ENCODE measurements around the gene TOLLIP.
"Not testable (repeated sequence)": the region's sequence is repeated elsewhere in the genome, so short reads cannot be mapped to it uniquely, and the experiment has no call there.

- not testable (repeated sequence) for TF ChIP-seq POLR2A (IDR thresholded peaks at IDR 0.05)
- TF ChIP-seq, protein P1, sequence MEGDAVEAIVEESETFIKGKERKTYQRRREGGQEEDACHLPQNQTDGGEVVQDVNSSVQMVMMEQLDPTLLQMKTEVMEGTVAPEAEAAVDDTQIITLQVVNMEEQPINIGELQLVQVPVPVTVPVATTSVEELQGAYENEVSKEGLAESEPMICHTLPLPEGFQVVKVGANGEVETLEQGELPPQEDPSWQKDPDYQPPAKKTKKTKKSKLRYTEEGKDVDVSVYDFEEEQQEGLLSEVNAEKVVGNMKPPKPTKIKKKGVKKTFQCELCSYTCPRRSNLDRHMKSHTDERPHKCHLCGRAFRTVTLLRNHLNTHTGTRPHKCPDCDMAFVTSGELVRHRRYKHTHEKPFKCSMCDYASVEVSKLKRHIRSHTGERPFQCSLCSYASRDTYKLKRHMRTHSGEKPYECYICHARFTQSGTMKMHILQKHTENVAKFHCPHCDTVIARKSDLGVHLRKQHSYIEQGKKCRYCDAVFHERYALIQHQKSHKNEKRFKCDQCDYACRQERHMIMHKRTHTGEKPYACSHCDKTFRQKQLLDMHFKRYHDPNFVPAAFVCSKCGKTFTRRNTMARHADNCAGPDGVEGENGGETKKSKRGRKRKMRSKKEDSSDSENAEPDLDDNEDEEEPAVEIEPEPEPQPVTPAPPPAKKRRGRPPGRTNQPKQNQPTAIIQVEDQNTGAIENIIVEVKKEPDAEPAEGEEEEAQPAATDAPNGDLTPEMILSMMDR (IDR thresholded peaks at IDR 0.05 in 8 of 11, conservative IDR thresholded peaks at IDR 0.05 in 3 of 11) = not testable (repeated sequence)
These were observed 59.0 kb downstream of the TOLLIP start for GRCh38 chr11:1250411-1250810.
